Central memory CD4-positive, alpha-beta T cell (primary cell): Measurements from ENCODE around the gene RC3H1.
"Not testable (repeated sequence)": the region's sequence is repeated elsewhere in the genome, so short reads cannot be mapped to it uniquely, and the experiment has no call there.

Experiments
- DNase-seq: peaks from one replicate; pipeline ENCODE4 v3.0.0; 2022

The RC3H1 gene

GRCh38 chr1:174023440-174023839 is 1.3 kb upstream of the RC3H1 start:
- DNase-seq = peak; percentile 4

- DNase-seq = no peak
These were observed 770 bp upstream of the RC3H1 start for GRCh38 chr1:174022976-174023277.

- no peak for DNase-seq
These were observed 522 bp downstream of the RC3H1 start for GRCh38 chr1:174021591-174022079.

- no peak for DNase-seq
These were observed 3.6 kb downstream of the RC3H1 start for GRCh38 chr1:174018565-174018964.

GRCh38 chr1:174017231-174017970 is 4.8 kb downstream of the RC3H1 start:
- DNase-seq = no peak

DNA sequence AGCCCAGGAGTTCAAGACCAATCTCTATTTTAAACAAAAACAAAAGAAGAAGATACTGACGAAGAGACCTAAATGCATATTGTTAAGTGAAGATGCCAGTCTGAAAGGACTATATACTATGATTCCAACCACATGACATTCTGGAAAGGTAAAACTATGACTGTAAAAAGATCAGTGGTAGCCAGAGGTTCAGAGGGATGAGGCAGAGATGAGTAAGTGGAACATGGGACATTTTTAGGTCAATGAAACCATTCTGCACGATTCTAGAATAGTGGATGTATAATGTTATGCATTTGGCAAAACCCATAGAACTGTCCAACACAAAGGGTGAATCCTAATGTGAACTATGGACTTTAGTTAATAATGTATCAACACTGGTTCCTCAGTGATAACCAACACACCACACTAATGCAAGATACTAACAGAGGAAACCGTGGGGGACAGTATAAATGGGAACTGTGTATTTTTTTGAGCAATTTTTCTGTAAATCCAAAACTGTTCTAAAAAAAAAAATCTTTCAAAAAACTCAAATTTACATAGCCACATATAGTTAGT is 8.2 kb downstream of the RC3H1 start:
- no peak for DNase-seq

DNA sequence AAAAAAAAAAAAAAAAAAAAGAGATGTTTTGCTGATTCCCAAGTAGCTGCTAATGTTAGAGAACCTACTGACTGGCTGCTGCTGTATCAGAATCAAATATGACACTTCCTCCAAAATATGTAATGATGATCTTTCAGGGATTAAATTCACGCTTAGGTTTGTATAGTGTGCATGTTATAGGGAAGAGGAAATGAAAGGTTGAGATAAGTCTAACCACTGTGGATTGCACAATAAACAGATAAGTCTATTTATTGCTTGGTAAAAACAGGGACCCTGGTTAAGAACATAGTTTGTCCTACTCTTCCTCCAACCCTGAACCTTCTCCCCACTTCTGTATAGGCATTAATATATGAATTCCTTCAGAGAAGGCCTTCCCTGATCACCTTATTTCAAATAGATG is 13.2 kb downstream of the RC3H1 start:
- no peak for DNase-seq

- no peak for DNase-seq
These were observed 13.9 kb downstream of the RC3H1 start for GRCh38 chr1:174008269-174008668.

- DNase-seq = no peak
These were observed 14.3 kb downstream of the RC3H1 start for GRCh38 chr1:174007851-174008250.

DNA sequence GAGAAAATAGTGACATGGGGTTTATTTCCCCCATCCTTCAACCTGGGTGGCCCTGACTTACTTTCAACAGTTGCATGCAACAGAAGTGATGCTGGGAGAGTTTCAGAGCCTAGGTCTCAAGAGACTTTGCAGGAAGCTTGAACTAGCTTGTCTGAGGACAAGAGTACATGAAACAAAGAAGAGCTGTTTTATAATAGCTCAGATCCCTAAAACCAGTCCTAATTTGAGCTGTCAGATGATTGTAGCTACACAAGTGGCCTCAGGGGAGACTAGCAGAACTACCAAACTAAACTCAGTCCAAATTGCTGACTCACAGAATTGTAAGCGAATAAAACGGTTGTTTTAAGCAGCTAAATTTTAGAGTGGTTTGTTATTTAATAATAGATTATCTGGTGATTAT is 17.1 kb downstream of the RC3H1 start:
- no peak for DNase-seq

- no peak for DNase-seq
These were observed 18.3 kb downstream of the RC3H1 start for GRCh38 chr1:174003867-174004266.

DNA sequence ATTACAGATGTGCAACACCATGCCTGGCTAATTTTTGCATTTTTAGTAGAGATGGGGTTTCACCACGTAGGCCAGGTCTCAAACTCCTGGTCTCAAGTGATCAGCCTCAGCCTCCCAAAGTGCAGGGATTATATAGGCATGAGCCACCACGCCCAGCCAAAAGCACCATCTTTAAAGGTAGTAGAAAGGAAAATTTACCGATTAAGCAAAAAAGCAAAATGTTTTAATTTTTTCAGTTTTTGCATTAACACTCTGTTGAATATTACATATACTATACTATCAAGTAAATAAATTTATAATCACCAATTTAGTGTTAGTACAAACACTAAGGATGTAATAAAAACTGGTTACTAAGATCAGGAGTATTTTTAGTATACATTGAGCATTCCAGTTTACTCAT is 20.6 kb downstream of the RC3H1 start:
- no peak for DNase-seq

DNA sequence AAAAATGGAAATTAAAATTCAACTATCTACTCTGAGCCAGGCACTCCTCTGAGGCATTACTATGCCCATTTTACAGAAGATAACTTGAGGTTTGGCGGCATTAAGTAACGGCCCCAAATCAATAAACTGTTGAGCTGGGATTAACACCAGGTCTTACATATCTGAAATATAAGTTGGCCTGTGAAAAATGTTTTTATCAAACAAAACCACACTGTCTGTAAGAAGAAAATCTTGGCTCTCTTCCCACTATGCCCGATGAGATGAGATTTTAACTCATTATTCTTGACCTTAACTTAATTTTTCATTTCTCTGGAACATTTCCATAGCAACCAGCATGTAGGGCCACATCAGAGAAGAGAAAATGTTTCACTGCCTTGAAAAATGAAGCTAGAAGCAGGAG is 21.8 kb downstream of the RC3H1 start:
- DNase-seq = no peak

GRCh38 chr1:173997791-173998190 is 24.4 kb downstream of the RC3H1 start:
- DNase-seq = no peak

DNA sequence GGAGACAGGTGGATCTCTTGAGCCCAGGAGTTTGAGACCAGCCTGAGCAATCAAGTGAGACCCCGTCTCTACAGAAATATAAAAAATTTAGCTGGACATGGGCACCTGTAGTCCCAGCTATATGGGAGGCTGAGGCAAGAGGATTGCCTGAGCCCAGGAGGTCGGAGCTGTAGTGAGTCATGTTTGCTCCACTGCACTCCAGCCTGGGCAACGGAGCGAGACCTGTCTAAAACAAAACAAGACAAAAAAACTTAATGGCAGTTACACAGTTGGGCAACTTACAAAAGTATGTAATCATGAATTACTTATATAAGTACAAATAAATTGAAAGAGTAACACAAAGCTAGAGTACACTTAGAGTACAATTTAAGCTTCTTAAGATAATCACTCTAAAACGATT is 25.2 kb downstream of the RC3H1 start:
- no peak for DNase-seq

GRCh38 chr1:173995475-173995874 is 26.7 kb downstream of the RC3H1 start:
- no peak for DNase-seq

- not testable (repeated sequence) for DNase-seq
These were observed 28.2 kb downstream of the RC3H1 start for GRCh38 chr1:173993948-173994347.

- DNase-seq = no peak
These were observed 34.1 kb downstream of the RC3H1 start for GRCh38 chr1:173988068-173988467.

GRCh38 chr1:173986951-173987350 is 35.2 kb downstream of the RC3H1 start:
- DNase-seq = no peak

- DNase-seq = no peak
These were observed 51.9 kb downstream of the RC3H1 start for GRCh38 chr1:173970252-173970651.

- DNase-seq = not testable (repeated sequence)
These were observed 56.3 kb downstream of the RC3H1 start for GRCh38 chr1:173965896-173966295.

DNA sequence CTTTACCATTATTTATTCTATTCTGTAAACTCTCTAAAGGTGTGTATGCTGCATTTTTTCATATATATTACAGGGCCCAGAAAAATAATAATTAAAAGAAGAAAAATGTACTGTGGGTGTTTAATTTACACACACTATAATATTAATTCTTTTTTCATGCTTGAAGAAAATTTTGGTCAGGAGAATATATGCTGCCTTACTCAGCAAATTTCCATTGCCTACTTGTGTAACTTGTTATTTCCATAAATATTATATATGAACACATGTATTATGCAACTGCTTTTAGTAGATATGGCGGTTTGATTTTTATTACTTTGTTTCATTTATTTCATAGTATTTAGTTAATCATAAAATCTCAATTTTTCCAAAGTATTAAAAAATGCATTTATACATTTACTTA is 58.7 kb downstream of the RC3H1 start:
- no peak for DNase-seq

DNA sequence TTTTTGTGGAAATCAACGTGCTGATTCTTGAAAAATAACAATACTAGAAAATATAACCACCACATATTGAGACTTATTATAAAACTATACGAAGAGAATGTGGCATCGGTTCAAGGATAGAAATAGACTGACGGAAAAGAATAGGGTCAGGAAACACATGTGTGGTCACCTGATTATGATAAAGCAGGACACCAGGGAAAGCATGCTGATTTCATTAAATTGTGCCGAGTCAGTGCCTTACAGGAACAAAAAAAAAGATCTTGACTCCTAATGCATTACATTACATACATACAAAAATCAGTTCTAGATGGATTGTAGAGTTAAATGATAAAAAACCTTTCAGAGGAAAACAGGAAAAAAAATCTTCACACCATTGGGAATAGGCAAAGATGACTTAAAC is 61.5 kb downstream of the RC3H1 start:
- no peak for DNase-seq

DNA sequence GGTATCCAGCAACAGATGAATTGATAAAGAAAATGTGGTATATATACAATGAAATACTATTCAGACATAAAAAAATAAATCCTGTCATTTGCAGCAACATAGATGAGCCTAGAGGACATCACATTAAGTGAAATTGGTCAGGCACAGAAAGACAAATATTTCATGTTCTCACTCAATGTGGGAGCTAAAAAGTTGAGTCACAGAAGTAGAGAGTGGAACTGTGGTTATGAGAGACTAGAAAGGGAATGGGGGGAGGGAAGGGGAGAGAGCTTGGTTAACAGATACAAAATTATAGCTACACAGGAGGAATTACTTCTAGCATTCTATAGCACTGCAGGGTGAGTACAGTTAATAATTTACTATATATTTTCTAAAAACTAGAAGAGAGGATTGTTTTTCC is 68.0 kb downstream of the RC3H1 start:
- DNase-seq = no peak

DNA sequence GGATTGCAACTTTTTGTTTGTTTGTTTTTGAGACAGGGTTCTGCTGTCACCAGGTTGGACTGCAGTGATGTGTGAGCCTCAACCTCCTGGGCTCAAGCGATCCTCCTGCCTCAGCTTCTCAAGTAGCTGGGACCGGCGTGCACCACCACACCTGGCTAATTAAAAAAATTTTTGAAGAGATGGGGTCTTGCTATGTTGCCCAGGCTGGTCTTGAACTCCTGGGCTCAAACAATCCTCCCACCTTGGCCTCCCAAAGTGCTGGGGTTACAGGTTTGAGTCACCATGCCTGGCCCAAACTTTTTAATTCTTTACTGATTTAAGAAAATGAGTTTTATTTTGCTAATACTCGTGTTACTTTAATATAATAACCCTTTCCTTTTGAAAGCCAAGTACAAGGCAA is 73.6 kb downstream of the RC3H1 start:
- no peak for DNase-seq
